EH (cell line): Measurements from ENCODE around the gene RAD51B.
"Not testable (repeated sequence)": the region's sequence is repeated elsewhere in the genome, so short reads cannot be mapped to it uniquely, and the experiment has no call there.

ENCODE experiments used
- DNase-seq: peaks from one replicate; pipeline ENCODE4 v3.0.0-alpha.2; 2015; ENCODE audit warnings: low read depth

RAD51B gene

DNA sequence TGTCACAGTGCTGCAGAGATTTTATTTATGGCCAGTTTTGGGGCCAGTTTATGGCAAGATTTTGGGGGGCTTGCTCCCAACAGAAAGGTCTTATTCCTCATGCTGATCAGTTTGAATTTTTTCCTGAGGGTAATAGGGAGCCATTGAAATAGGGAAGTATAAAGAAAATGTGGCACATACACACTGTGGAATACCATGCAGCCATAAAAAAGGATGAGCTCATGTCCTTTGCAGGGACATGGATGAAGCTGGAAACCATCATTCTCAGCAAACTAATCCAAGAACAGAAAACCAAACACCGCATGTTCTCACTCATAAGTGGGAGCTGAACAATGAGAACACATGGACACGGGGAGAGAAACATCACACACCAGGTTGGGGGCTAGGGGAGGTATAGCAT is 483.4 kb downstream of the RAD51B start:
- not testable (repeated sequence) for DNase-seq

- DNase-seq = no peak
Observed at GRCh38 chr14:68305738-68306137, 486.2 kb downstream of the RAD51B start.

DNA sequence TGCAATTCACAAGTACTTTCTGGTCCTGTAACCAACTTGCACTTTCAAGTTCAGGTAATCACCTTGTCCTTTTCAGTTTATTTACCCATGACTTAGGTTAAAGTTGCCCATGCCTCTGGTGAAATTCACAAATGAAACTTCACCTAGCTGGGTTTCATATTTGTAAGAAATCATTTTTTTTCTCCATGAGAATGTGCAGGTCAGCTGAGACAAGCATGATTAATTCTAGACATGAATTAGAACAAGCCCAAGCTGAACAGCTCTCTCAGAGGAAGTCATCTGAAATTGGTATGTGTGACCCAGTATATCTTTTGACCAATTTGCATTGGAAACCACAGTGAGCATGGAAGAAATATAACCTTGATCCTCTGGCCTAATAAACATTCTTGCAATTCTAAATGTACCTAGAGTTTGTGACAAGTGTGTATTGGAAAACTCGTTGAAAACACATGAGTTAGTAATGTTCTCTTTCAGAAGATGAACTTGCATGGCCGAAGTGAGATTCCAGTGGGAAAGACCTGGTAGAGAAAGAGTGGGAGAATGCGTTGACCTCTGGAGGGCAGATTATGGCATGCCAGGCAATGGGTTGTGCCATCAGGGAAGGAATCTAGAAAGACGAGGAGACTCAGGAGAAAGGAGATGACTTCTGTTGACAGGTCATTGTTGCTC is 486.8 kb downstream of the RAD51B start:
- DNase-seq = no peak

DNA sequence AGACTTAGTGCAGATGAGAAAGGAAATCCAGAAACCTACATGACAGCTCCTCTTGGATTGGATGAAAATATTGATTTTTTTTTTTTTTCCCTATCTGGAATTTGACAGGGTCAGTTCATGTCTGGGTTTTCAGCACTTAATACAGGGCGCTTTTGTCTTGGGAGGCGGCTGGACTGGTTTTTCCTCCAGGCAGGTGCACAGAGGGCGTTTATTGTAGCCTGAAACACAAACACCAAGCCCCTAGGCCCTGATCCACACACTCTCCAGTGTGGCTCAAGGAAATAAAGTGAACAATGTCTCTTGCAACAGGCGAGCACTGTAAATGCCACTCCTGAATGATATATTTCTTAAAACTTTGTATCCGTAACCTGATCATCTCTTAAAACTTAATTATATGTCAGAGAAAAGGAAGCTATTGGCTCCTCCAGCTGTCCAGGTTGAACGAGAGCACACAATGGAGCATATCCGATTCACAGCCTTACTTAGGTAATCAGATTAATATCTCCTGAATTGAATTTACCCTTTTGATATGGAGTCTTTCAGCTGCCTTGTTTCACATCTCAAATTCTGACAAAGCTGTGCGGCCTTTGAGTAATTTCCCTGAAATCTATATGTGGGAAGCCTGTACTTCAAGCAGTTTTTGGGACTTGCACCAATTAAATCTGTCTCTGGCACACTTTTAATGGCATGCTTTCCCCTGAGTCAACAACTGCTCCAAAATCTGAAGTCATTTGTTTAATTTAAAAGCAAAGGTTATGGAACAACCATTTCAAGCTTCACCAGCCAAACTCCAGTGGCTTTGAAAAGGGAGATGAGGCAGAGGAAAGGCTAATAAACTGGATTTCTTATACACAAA is 487.6 kb downstream of the RAD51B start:
- peak; percentile 57 for DNase-seq

DNA sequence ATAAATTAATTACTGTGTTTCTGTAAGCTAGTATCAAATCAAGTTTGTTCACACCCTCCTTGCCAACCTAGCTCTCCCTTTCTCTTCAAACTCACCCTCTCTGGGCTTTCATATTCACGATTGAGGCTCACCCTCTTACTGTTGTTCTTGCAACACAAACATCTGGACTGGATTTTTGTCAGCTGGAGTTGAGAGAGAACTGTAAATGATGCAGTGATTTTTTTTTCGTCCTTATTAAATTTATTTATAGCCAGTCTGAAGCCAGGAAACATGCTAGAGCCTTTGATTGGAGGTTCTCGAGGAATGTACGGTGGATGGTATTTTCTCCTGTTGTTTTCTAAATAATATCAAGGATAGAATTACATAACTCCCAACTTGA is 488.2 kb downstream of the RAD51B start:
- peak; percentile 53 for DNase-seq

GRCh38 chr14:68308726-68309520 is 489.3 kb downstream of the RAD51B start:
- DNase-seq = peak; percentile 37

DNA sequence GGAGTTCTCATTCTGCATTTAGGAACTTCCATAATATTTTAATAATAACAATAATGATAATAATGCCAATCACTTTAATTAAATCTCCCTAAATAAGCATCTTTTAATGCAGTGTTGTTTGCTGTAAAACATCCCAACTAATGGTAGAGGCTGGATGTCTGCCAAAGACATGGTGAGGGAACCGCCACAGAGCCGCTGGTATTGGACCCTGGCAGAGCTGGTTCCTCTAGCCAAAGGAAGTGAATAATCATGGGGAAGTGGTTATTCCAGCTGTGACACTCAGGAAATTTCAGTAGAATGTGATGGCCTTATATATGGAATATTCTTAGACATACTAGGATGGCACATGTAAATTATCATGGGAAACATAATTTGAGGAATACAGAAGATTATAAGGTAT is 490.0 kb downstream of the RAD51B start:
- DNase-seq = peak; percentile 46

DNA sequence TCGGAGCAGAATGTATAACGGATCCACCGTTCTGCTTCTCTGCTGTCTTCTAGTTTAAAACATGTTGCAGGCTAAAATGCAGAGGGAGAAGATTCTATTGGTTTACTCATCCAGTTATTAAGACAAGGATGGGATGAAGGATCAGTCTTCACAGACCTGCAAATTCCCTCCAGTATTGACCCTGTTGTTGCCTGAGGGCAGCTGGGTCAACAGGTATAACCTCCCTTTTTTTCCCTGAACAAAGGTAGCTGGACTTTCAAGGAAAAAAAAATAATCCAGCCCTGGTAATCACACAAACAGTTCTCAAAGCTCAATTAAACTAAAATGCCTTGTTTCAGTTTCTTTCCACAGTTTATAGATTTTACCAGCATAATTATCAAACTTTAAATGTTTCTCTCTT is 492.7 kb downstream of the RAD51B start:
- DNase-seq = no peak

DNA sequence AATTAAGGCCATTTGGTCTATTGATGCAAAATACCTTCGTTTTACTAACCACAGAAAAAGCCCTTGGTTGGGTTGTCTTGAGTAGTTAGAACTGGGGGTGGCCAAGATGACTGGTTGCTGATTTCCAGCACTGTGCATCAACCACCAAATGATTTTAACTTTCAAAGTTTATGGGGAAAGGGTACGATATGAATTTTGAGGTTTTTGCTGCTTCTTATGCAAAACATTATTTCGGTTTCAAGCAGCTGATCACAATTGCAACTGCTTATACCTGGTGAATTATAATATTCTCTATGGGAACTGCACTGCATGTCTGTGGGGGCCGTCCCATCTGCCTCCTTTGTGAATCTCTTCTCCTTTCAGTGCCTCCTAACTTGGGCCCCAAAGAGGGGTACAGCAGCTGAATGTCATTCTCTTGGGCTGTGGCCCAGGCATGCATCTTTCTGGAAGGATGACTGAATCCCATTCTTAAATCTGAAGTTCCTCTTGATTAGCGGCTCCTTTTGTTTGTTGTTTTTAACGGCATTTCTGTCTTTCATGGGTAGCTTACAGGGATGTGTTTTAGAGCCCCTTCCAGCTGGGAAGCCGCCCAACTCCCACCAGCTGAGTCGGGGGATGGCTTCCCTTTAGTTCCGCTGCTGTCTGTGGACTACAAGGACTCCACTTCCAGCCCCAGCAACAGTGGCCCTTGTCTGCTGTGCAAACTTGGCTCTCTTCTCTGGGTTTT is 493.5 kb downstream of the RAD51B start:
- DNase-seq = no peak

GRCh38 chr14:68314642-68315041 is 495.1 kb downstream of the RAD51B start:
- DNase-seq = no peak

DNA sequence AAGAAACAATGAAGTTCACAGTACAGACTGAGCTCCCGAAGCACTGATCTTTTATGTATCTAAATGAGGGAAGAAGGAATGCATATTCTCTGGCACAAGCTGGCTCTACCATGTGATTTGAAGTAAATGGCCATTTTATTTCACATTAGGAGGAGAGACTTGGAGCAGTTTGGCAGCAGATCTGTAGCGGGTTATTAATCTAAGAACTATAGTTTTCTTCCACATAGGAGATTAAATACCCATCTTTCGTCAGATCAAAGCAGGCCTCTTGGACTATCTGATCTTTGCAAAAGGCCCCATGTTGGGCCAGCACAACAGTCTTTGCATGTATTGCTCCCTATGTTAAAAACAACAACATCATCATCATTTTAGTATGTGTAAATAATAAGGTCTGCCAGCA is 495.5 kb downstream of the RAD51B start:
- no peak for DNase-seq

DNA sequence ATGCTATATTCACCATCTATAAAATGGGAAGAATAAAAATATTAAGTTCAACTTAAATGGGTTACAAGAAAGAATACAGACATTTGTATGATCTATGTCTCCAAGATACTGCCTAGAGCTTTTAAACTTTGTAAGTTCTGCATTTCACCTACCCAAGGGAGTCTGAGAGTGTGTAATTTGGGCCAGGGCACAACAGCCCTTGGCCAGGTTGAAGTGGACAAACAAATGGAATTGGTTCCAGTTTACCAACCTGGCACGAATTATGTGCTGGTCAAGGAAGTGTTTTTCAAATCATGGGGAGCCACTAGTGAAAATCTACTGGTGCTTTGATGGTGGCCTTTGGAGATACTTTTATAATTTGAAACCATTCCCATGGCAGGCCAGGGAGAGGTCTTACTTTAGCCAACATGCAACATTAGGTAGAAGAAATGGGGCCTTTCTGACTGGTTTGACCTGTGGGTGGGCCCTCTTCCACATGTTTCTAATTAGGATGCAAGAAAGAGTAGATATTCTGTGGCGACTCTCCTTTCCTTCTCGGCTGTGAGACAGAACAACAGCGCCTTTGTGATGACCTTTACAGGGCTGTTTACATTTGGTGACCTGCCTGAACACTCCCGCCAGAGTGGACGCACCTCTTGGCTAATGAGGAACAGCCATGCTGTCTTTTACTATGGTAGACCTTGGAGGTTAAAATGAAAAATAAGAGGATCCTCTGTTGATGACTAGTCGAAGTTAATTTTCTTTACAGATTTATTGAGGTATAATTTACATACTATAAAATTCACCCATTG is 496.7 kb downstream of the RAD51B start:
- no peak for DNase-seq

GRCh38 chr14:68317239-68317638 is 497.7 kb downstream of the RAD51B start:
- no peak for DNase-seq

DNA sequence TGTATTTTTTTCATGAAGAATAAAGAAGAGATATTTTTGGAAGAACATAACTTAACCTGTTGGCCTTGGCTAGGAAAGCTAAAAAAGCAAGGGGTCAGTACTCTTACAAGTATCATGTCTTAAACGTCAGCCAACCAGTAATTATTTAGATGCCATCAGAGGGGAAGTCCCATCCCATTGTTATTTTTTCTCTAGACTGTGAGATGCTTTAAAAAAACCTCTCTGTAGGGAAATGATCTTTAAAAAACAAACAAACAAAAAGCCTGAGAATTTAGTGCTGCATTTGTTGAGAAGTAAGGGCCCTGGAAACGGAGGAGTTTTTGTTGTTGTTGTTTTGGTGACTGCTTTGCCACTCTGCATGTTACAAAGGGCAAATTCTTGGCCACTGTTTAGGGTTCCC is 499.2 kb downstream of the RAD51B start:
- DNase-seq = peak; percentile 22

DNA sequence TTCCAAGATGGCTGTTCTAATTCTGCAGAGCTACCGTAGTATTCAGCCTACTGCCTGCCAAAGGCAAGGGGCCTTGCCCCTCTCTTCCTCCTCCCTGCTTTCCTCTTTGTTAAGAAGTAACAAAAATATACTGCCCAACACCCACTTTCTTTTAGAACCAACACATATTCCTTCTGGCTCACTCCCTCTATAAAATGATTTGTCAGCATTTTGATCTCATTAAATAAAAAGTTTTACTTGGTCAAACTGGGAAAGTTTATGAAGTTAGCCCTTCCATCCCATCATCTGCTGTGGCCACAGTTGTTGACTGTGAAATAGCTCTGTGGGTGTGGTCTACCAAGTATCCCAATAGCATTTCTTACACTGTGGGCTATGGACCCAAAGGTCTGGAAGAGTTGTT is 500.9 kb downstream of the RAD51B start:
- no peak for DNase-seq

DNA sequence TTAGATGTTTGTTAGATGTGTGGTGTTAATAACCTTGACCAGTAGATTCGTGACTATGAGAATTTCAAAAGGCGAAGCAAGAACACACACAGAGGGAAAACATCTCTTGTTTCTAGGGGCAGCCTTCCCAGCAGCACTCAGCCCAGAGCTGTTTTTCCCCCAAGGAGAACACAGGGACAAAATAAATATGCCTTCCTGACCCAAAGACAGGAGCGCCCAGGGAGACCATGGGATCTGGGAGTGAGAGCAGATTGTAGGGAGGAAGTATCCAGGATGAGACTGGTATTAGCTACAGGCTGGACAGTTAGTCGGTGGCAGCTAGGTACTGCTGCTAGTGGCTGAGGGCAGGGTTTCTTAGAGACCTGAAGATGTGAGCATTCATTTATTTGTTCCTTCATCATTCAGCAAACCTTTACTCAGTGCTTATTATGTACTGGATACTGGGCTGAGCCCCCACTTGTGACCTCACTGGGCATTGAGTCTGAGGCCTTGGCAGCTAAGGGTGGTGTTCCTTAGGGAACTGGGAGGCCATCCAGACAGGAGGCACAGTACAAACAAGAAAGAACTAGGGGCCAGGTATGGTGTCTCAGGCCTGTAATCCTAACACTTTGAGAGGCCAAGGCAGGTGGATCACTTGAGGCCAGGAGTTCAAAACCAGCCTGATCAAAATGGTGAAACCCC is 503.5 kb downstream of the RAD51B start:
- no peak for DNase-seq

- DNase-seq = no peak
Observed at GRCh38 chr14:68325267-68325807, 505.8 kb downstream of the RAD51B start.

- DNase-seq = no peak
Observed at GRCh38 chr14:68327231-68327630, 507.7 kb downstream of the RAD51B start.

- no peak for DNase-seq
Observed at GRCh38 chr14:68328509-68328908, 508.9 kb downstream of the RAD51B start.

DNA sequence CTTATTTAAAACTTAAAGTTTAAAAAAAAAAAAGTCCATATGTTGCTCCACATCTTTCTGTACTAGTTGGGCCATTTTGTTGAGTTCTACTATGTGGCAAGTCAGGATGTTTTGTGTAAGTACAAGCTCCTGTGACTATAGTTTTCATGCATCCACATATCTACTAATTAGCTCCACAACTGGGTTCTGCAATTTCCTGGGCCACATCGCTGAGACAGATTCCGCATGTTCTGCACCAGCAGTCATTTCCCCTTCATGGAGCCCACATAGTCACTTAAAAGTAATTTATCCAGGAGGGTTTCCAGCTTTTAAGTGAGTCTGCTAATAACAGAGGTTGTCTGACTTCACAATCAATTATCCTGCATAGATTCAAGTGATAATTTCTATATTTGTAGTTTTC is 511.8 kb downstream of the RAD51B start:
- DNase-seq = no peak
